ENCODE results near the gene TMEM53. TPM values are rescaled to one million over a fixed set of nuclear protein-coding genes. Genes with fewer than 3 reads are reported as not detected.

Gene TMEM53
- total RNA-seq, 1 donor from 2014 or later, result 14.1 TPM

- H3K27me3 Mint-ChIP-seq (ENCODE audit: low read depth), result no peaks in the 10 kb centered on the region
- TF ChIP-seq, protein P1, sequence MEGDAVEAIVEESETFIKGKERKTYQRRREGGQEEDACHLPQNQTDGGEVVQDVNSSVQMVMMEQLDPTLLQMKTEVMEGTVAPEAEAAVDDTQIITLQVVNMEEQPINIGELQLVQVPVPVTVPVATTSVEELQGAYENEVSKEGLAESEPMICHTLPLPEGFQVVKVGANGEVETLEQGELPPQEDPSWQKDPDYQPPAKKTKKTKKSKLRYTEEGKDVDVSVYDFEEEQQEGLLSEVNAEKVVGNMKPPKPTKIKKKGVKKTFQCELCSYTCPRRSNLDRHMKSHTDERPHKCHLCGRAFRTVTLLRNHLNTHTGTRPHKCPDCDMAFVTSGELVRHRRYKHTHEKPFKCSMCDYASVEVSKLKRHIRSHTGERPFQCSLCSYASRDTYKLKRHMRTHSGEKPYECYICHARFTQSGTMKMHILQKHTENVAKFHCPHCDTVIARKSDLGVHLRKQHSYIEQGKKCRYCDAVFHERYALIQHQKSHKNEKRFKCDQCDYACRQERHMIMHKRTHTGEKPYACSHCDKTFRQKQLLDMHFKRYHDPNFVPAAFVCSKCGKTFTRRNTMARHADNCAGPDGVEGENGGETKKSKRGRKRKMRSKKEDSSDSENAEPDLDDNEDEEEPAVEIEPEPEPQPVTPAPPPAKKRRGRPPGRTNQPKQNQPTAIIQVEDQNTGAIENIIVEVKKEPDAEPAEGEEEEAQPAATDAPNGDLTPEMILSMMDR (conservative IDR thresholded peaks at IDR 0.05), result no peak
- peaks cover 55% of the 10 kb centered on the region for H3K4me1 Mint-ChIP-seq
- H3K27ac Mint-ChIP-seq (ENCODE audit: unreplicated experiment), result peak overlapping the region; percentile 99
- no peaks in the 10 kb centered on the region for H3K9me3 Mint-ChIP-seq
- peak; percentile 85 for DNase-seq (ENCODE audit: low read depth, low spot score)
- H3K36me3 Mint-ChIP-seq (ENCODE audit: low read depth), result peaks cover 9% of the 10 kb centered on the region
- peak overlapping the region; percentile 96 for H3K4me3 Mint-ChIP-seq
These were observed 42.4 kb downstream of the TMEM53 start for GRCh38 chr1:44631647-44632539.

DNA sequence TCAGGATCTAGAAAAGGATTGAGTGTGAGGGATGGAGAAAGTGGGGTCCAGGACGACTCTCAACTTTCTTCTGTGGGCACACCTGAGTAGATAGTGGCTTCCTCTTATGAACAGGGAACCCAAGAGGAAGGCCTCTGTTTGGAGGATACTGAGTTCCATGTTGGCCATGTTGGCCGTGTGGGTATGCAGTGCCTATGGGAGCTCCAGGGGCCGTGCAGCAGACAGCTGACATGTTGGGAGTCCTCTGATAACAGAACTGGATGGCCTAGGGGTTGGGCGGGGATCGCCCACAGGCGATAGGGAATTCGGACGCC, 43.0 kb downstream of the TMEM53 start:
- TF ChIP-seq, protein P1 (conservative IDR thresholded peaks at IDR 0.05), result no peak
- DNase-seq (ENCODE audit: low read depth, low spot score), result no peak
- peak overlapping the region; percentile 98 for H3K27ac Mint-ChIP-seq (ENCODE audit: unreplicated experiment)
- H3K4me1 Mint-ChIP-seq, result peaks cover 51% of the 10 kb centered on the region
- peak overlapping the region; percentile 96 for H3K4me3 Mint-ChIP-seq
- no peaks in the 10 kb centered on the region for H3K9me3 Mint-ChIP-seq
- H3K27me3 Mint-ChIP-seq (ENCODE audit: low read depth), result no peaks in the 10 kb centered on the region
- H3K36me3 Mint-ChIP-seq (ENCODE audit: low read depth), result peaks cover 9% of the 10 kb centered on the region

- no peak for DNase-seq (ENCODE audit: low read depth, low spot score)
- H3K27ac Mint-ChIP-seq (ENCODE audit: unreplicated experiment), result no peak overlapping the region
- H3K27me3 Mint-ChIP-seq (ENCODE audit: low read depth), result no peaks in the 10 kb centered on the region
- H3K36me3 Mint-ChIP-seq (ENCODE audit: low read depth), result peaks cover 2% of the 10 kb centered on the region
- H3K9me3 Mint-ChIP-seq, result no peaks in the 10 kb centered on the region
- peak overlapping the region; percentile 96 for H3K4me3 Mint-ChIP-seq
- peaks cover 42% of the 10 kb centered on the region for H3K4me1 Mint-ChIP-seq
- TF ChIP-seq, protein P1 (conservative IDR thresholded peaks at IDR 0.05), result no peak
These were observed 44.2 kb downstream of the TMEM53 start for GRCh38 chr1:44630116-44630515.

GRCh38 chr1:44628962-44629756, 45.1 kb downstream of the TMEM53 start:
- H3K27me3 Mint-ChIP-seq (ENCODE audit: low read depth), result no peaks in the 10 kb centered on the region
- H3K36me3 Mint-ChIP-seq (ENCODE audit: low read depth), result no peaks in the 10 kb centered on the region
- TF ChIP-seq, protein P1 (conservative IDR thresholded peaks at IDR 0.05), result no peak
- H3K4me1 Mint-ChIP-seq, result peaks cover 32% of the 10 kb centered on the region
- DNase-seq (ENCODE audit: low read depth, low spot score), result no peak
- H3K27ac Mint-ChIP-seq (ENCODE audit: unreplicated experiment), result no peak overlapping the region
- H3K4me3 Mint-ChIP-seq, result peak overlapping the region; percentile 38
- no peaks in the 10 kb centered on the region for H3K9me3 Mint-ChIP-seq

- no peak overlapping the region for H3K27ac Mint-ChIP-seq (ENCODE audit: unreplicated experiment)
- H3K4me3 Mint-ChIP-seq, result no peak overlapping the region
- DNase-seq (ENCODE audit: low read depth, low spot score), result no peak
- no peaks in the 10 kb centered on the region for H3K9me3 Mint-ChIP-seq
- TF ChIP-seq, protein P1 (conservative IDR thresholded peaks at IDR 0.05), result no peak
- peaks cover 5% of the 10 kb centered on the region for H3K4me1 Mint-ChIP-seq
- H3K27me3 Mint-ChIP-seq (ENCODE audit: low read depth), result no peaks in the 10 kb centered on the region
- no peaks in the 10 kb centered on the region for H3K36me3 Mint-ChIP-seq (ENCODE audit: low read depth)
These were observed 48.9 kb downstream of the TMEM53 start for GRCh38 chr1:44625348-44625747.
